ENCODE measurements around the gene NT5DC3.
A peak's percentile ranks its signal among the peaks of the same experiment; 100 is the strongest.

The NT5DC3 gene

DNA sequence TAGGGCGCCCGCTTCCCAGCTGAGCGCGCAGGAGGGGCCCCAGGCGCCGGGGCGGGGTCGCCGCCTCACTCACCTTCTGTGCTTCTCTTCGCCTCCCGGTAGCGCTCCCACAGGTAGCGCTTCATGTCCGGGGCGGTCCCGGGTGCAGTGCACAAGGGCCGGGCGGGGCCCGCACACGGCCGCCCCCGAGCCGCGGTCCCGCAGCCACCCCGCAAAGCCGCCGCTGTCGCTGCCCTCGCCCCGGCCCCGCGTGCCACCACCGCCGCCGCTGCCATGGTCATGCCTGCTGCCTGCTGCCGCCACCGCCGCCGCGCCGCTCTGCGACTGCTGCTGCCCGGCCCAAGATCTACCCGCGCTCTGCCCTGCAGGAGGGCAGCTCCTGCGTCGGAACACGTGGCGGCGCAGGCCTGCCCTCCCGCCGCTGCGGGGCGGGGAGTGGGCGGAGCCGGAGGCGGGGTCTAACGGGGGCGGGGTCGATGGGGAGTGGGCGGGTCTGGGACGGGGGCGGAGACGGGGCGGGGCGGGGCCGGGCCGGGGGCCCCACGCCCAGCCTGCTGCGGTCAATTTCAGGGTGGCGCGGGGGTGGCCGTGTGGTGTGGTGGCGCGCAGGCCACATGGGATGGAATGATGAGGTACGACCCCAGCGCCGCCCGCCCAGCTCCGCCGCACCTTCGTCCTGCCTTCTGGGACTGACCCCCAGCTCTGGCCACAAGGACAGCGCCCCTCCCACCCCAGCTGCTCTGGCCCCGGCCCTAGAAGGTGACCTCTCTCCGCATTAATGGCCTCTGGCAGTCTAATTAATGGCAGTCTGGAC lies at the start of gene NT5DC3:
NT5DC3 (minus strand) TSS at position 359 of the 814 bp plus-strand sequence; CDS start at position 281, 78 bp downstream.
- peak; percentile 81 for DNase-seq

DNA sequence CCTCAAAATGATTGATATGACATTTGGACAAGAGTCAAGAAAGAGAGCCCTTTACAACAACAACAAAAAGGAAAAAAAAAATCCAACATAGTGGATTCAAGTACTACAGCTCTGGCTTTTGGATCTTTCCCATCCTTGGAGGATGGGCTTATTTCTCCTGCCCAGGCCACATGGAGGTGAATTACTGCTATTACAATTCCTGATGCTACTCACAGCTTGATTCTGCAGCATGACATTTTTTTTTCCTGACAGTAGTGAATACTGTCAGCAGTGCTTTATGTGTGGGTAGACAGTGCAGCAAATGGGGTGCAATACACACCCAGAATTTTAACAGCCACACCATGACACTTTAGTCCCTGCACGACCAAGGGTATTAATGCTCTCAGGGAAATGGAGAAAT lies 46.7 kb upstream of the NT5DC3 start:
- DNase-seq = no peak

DNA sequence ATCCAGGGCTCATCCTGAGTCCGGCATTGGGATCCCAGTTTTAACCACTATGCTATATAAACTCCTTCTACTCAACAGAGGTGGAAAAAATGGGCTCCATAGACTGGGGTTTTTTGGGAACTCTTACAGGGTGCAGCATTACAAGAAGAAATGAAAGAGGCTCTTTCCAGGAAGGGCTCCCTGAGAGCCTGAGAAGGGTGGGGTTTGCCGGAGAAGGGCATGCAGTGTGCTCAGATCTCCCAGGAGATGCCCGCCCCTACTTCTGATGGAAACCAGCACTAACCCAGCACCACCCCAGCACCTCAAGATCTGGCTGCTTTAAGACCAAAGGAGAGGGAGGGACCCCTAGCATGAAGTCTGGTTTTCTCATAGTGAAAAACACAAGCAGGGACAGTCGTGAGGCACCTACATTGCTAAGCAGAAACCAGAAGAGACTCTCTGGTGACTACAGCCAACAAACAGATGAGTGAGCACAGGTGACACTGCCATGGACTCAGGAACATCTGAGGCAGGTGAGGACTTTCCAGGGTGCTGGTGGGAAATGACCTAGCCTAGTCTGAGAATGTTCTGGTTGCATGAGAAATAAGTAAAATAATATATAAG lies 45.3 kb upstream of the NT5DC3 start:
- no peak for DNase-seq

DNA sequence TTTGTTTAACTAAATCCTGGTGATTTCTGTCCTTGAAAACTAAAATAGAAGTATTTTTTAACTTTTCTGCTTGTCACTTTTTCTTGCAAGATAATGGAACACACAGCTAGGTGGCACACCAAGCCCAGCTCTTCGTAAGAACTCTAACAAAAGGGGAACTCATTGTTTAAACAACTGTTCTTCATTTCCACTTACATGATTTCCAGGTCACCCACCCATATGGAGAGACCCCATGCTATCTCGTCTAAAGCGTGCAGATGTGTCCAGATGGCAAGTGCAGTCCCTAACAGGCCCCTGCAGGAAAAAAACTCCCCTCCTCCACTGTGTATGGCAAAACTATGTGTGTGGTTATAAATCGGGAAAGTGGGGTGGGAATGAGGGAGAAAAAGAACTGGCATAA lies 43.3 kb upstream of the NT5DC3 start:
- peak; percentile 16 for DNase-seq

DNA sequence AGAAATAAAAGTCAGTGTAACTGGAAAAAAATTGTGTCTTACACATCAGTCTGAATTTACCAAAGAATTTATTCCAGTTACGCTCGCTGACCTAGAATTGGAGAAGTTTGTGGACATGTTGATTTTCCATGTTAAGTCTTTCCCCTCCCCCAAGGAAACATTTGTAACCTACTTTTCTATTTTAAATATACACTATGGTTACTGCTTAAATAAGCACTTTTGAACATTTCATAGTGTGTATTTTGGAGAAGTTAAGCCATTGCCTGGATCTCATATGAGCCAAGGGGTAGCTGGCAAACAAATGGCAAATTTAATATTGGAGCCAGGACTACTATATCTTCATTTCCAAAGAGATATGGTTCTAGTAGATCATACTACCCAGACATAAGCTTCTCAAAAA lies 42.9 kb upstream of the NT5DC3 start:
- DNase-seq = no peak

DNA sequence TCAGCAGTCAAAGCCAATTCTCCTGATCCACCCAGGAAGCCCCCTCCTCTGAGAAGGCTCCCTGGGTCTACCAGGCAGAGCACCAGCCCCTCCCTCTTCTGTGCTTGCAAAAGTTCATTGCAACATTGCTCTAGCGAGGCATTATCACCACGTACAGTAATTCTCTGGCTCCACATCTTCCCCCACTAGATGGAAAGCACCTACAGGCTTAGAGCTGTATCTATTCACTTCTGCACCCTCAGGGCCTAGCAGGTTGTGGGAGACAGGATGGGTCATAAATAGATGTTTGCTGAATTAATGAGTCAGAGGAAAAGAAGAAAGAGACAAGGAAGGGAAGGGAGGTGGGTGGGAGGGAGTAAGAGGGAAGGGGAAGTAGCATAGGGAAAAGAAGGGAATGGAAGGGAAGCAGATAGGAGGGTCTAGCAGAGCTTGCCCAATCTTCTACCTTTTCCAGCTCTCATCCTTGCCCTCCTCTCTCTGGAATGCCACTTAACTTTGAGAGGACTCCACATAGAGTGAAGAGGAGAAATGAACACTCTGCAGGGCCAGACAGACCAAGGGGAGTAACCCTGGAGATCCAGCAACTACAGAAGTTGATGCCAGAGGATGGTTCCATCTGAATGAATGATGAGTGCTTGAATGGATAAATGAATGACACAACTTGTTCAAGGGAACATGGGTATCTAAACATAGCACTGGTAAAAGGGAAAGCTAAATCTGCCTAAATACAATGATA lies 42.0 kb upstream of the NT5DC3 start:
- DNase-seq = no peak

DNA sequence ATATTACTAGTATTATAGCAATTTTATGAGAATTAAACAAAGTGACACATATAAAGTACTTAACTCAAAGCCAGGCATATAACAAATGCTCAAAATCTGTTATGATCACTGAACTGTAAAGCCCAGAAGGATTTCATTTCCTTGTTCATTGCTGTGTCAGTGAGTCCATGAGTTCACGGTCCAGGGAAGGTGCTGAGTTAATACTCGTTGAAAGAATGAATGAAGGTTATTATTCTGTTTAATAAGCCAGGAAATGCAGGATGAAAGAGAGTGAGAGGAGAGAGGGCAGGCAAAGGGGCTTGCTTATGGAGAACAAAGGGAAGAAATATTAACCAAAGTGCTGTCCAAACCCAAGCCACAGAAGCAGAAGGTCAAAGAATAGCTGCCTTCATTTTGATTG lies 40.2 kb upstream of the NT5DC3 start:
- DNase-seq = no peak

DNA sequence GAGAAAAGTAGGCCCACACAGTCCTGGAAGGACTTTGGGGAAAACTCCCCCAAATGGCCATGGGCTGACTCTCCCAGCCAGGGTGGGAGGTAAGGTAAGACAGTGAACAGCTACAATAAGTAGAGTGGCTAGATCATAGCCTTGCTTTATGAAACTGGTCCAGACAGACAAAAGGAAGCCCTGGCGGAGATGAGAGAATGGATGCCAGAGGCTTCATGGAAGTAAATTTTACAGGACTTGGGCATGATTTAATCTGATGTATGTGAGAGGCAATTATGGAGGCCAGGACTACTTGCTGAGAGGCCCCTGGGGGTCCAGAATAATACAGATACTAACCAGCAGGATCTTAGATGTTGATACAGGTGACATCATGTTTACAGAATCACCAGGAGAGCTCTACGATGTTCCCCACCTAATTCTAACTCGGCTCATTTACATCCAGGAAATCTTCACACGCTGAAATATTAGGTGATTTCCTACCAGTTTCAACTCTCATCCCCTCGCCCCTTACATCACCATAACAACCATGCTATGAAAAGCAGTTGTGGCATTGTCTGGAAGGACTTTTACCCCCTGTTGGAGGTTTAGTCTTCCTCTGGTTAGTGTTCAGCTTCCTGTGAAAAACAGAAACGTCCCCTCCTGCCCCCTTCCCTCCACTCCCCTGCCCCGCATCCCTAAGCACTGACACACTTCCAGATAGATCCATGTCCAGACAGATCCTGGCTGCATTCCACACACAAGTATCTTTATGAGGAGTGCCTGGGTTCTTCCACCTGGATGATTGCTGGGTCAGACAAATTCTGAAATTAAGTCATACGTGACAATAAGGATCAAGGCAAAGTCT lies 39.5 kb upstream of the NT5DC3 start:
- DNase-seq = no peak

DNA sequence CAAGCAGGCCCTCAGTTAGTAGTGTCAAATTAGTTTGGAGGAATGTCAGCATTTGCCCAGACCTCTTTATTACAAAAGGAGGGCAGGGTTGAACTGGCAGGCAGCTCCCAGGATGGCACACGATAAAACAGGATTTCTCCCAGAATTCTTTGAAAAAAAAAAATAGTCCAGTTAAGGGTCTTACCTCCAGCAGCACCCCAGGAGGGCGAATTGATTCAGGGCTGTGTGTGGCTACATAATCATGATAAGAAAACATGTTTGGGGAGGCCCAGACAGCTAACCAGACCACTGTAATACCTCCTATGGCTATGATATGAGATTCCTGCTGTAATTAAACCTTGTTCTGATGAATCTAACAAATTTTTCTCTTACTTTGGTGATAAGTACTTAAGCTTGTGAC lies 38.8 kb upstream of the NT5DC3 start:
- DNase-seq = no peak

DNA sequence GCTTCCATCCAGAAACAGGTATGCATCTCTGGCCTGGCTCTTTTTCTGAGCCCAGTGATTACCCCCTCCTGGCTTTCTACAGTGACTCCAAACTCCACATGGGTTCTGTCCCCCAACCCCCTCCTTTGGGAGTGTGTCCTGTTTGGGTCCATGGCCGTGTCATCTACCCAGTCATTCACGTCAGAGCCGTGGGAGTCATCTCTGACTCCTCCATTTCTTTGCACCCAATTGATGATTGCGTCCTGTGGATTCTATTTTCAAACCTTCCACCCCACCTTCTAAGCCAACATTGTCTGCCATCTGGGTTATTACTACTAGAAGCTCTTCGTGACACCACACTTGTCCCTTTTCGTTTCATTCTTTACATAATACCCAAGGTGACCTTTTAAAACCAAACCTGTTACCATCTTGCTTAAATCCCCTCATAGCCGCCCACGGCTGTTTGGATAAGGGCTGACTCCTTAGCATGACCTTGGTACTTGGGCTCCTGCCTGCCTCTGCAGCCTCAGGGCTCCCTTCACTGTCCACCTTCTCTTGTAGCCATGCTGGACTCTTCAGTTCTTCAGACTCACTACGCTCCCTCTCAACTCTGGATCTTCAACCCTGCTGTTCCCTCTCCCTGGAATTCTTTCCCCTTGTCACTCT lies 38.1 kb upstream of the NT5DC3 start:
- DNase-seq = no peak

DNA sequence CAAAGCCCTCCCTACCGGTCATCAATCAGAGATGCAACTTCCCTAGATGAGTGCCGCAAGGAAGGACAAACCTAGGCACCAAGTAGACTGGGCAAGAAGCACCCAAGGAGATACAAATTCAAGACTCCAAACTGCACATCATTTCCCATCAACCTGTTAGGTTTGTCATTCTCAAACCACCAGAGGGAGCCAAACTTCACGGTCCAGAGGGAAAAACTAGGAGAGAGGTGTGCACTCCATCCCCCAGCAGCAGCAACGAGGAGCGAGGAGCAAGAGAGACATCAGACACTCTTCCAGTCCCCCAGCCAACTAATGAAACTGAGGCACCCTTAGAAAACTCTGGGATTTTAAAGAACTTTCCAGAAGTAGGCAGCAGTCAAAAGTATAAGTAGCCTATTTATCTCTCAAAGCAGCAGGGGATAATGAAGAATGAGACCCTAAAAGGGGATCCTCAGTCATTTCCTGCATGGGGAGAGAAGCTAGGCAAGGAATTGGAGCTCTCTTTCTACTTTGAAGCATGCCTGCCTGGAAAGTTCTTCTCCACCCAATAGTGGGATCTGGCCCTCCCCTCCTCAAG lies 37.0 kb upstream of the NT5DC3 start:
- DNase-seq = peak; percentile 68

DNA sequence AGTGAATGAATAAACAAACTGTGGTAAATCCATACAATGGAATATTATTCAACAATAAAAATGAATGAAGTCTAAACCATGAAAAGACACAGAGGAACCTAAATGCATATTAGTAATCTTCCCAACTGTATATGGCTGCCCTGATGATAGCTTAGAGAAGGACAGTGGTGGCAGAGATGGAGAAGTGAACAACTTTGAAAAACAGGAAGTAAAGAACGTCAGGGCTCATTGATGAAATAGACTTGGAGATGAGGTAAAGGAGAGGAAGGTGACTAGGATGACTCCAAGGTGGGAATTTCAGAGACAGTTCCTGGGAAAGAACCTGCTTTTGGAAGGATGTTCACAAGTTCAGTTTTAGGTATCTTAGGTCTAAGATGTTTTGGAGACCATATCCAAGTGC lies 36.3 kb upstream of the NT5DC3 start:
- no peak for DNase-seq

DNA sequence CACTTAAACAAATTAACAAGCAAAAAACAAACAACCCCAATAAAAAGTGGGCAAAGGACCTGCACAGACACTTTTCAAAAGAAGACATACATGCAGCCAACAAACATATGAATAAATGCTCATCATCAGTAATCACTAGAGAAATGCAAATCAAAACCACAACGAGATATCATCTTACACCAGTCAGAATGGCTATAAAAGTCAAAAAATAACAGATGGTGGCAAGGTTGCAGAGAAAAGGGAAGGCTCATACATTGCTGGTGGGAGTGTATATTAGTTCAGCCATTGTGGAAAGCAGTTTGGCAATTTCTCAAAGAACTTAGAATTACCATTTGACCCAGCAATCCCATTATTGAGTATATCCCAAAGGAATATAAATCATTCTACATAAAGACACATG lies 34.6 kb upstream of the NT5DC3 start:
- DNase-seq = no peak

DNA sequence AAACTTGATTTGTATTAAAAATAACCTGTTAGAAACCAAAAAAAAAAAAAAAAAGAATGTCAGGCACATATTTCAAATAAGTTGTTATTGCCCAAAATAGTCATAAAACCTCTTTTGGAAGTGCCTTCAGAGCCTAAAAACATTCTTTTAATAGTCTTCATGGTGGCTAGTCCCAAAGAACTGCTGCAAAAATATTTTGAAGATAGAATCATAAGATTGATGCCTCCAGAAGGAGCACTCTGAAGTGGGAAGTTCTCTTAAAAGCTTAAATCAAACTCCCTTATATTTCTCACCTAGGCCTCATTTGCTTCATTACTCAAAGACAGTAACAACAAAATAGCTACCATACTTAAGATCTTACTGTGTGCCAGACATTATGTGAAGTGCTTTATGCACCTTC lies 27.2 kb upstream of the NT5DC3 start:
- DNase-seq = no peak

DNA sequence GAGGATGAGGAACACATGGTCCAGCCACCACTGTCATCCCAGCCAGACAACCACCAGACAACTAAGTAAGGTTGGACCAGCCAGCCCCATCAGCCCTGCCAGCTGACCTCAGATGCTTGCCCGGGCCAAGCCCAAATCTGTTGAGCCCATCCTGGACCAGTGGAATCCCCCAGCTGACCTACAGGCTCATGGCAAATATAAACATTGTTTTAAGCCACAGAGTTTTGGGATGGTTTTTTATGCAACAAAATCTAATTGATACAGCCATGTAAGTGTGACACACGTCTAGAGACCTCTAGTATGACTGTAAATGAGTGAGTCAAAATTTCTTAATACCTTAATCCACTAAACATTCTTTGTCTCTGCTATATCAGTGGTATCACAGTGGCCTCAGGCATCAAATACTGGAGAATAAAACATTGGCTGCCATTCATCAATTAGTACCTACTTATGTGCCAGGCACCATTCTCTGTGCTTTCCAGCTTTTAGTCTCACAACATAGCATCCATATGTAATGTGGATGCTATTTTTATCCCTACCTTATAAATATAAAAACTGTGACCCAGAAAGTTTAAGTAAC lies 24.2 kb upstream of the NT5DC3 start:
- no peak for DNase-seq

DNA sequence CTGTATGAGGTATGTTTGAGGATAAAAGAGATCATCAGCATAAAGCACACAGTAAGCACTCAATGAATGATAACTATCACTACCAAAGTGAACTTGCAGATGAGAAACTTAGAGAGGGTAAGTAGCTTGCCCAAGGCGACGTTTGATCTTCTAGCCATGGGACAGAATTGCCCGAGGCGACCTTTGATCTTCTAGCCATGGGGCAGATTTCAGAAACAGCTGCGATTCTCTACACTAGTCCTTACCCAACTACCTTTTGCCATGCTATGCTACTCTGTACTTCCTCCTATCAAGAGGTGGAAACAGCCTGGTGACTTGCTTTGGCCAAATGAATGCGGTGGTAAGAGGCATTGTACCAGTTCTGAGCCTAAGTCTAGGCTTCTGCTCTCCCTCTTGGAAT lies 23.7 kb upstream of the NT5DC3 start:
- DNase-seq = no peak

DNA sequence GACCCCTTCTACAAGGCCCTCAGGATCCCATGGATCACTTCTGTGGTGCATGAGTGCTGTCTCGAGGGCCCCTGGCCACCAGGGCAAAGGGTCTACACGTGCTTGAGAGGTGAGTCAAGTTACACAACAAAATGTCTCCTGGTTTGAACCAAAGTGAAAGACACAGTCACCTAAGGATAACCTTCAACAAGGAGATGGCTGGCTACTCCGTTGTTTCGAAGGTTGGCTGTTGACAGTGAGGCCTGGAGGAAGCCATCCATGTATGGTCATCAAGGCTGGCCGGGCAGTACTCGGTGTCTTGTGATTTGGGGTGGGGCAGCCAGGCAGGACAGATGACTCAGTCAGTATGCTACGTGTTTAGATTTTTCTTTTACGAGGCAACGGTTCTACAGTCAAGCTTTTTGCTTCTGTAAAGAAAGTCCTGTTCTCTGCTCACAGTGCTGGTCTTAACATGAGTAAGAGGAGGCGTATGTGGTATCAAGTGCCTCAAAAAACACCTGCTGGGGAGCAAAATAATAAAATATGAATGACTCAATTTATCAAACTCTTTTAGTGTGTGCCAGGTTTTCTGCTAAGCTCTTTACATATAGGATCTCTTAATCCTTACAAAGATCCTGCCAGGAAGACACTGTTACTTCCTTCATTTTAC lies 18.0 kb upstream of the NT5DC3 start:
- DNase-seq = no peak

DNA sequence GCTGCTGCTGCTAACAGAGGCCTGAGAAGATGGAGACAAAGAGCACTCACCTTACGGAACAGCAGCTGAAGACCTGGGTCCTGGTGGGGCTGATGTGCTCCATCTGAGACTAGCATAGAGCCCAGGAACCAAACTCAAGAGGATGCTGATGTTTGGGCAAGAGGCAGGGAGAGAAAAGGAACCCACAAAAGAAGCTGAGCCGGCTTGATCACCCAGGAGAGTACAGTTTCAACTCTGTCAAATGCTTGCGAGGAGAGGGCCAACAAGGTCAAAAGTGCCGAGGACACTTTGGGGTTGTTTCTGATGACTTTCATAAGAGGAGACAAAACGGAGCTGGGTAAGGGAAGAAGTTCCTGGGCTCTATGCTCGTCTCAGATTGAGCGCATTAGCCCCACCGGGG lies 17.3 kb upstream of the NT5DC3 start:
- no peak for DNase-seq

DNA sequence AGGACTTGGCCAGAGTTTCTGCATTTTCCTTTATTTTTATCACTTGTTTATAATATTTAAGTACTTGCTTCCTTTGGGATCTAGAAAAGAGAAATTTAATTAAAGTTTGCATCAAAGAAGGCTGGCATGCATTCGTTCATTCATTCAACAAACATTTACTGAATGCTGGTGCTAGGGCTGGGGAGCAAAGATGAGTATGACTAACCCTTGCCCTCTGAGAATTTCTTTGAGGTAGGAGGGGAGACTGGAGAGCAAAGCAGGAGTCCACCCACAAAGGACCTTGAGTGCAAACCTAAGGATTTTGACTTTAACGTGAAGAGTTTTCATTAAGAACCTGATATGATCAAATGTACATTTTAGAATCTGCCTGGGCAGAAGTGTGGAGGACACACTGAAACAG lies 16.1 kb upstream of the NT5DC3 start:
- no peak for DNase-seq

DNA sequence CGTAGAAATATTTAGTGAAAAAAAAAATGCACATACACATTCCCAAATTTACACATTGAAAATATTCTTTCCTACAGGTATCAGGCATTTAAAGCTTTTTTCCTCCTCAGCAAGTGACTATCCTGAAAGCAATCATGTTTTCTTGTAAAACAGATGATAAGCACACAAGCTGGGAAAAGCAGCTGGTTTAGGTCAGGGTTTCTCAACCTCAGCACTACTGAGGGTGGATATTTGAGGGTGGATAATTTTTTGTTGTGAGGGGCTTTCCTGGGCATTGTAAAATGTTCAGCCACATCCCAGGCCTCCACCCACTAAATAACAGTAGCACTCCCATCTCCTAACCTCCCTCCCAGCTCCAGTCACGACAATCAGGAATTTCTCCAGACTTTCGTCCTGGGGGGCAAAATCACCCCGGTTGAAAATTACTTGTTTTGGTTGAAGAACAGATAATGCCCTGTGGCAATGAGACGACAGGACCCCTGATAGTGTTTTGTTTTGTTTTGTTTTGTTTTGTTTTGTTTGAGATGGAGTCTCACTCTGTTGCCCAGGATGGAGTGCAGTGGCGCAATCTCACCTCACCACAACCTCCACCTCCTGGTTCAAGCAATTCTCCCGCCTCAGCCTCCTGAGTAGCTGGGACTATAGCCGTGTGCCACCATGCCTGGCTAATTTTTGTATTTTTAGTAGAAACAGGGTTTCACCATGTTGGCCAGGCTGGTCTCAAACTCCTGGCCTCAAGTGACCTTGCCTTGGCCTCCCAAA lies 15.0 kb upstream of the NT5DC3 start:
- no peak for DNase-seq

All from stimulated activated CD4-positive, alpha-beta T cell treated with anti-CD3 and anti-CD28 coated beads, Interleukin-15, amount 100 ng/mL, for 24 hours (primary cell).